ENCODE measurements around the gene ADARB2.

The ADARB2 gene

DNA sequence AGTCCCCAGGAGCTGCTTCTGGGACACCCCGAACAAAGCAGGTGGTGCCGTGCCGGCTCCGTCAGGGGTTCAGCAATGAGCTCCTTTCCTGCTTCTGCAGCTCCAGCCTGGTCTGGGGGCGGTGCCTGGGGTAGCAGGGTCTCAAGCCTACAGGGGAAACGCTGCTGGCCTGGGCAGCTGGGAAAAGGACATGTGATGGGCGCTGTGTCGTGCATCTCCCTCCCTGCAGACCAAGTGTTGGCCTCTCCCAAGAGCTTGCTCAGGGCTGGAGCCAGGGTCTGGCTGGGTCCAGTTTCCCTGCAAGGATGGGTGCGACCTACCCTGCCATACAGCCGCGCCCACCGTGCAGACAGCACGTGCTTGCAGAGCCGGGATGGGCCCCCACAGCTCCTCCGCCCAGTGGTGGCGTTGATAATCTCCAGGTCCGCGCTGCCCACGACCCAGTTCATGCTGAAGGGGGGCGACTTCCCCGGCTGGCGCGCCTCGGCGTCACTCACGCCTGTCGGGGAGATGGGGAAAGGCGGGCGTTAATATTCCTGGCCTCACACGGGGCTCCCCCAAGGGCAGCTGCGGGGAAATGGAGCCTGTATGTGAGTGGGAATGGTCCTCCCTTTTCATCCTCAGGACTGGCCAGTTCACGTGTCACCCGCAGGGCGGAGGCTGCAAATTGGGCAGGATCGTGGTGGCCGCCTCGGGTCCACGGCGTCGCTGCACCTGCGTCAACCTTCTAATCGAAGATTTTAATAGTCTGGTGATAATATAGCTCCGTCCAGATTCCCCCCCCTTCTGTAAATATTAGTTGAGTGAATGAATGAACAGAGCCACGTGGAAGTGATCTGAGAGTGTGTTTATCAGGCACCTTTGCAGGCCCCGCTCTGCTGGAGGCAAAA, 552.5 kb downstream of the ADARB2 start:
- no peak overlapping the region for H3K4me3 ChIP-seq (ENCODE audit: control insufficient read depth, low read depth, low read length)
- no peak for DNase-seq (ENCODE audit: low read depth)
- TF ChIP-seq, protein P1, sequence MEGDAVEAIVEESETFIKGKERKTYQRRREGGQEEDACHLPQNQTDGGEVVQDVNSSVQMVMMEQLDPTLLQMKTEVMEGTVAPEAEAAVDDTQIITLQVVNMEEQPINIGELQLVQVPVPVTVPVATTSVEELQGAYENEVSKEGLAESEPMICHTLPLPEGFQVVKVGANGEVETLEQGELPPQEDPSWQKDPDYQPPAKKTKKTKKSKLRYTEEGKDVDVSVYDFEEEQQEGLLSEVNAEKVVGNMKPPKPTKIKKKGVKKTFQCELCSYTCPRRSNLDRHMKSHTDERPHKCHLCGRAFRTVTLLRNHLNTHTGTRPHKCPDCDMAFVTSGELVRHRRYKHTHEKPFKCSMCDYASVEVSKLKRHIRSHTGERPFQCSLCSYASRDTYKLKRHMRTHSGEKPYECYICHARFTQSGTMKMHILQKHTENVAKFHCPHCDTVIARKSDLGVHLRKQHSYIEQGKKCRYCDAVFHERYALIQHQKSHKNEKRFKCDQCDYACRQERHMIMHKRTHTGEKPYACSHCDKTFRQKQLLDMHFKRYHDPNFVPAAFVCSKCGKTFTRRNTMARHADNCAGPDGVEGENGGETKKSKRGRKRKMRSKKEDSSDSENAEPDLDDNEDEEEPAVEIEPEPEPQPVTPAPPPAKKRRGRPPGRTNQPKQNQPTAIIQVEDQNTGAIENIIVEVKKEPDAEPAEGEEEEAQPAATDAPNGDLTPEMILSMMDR (IDR thresholded peaks at IDR 0.05; ENCODE audit: control insufficient read depth, insufficient read depth, low read depth, low read length, missing control alignments): no peak

DNA sequence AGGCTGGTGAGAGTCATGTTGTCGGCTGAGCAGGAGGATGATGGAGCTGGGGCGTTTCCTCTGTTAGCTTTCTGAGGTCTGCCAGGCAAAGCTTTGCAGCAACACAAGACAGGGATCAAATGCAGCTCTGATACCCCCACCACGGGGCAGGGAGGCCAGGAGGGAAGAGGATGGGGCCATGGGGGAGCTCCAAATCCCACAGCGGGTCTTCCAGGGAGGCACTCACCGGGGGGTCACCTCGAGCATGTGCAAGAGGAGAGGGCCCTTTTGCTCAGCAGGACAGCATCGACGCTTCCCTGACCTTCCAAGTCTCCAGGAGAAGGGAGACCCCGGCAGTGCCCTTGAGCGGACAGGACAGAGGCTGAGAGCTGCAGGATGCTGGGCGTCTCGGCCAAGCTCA, 553.6 kb downstream of the ADARB2 start:
- DNase-seq (ENCODE audit: low read depth): no peak
- TF ChIP-seq, protein P1 (IDR thresholded peaks at IDR 0.05; ENCODE audit: control insufficient read depth, insufficient read depth, low read depth, low read length, missing control alignments): no peak
- H3K4me3 ChIP-seq (ENCODE audit: control insufficient read depth, low read depth, low read length): no peak overlapping the region

DNA sequence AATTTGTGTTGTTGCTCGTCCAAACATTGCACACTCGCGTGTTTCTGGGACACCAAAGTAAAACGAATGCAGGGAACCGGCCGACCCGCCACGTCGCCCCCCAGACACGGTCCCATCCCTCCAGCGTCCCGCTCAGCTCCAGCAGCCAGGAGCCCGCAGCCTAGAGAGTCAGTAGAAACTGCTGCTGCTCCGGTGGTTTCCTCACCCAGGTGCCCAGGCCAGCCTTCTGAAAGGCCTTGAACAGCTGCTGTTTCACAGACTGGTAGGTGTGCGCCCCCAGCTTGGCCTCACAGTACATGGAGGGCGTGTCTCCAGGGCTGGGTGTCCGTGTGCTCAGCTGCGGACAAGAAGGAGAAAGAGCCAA, 554.3 kb downstream of the ADARB2 start:
- DNase-seq (ENCODE audit: low read depth): no peak
- no peak overlapping the region for H3K4me3 ChIP-seq (ENCODE audit: control insufficient read depth, low read depth, low read length)
- TF ChIP-seq, protein P1 (IDR thresholded peaks at IDR 0.05; ENCODE audit: control insufficient read depth, insufficient read depth, low read depth, low read length, missing control alignments): no peak

DNA sequence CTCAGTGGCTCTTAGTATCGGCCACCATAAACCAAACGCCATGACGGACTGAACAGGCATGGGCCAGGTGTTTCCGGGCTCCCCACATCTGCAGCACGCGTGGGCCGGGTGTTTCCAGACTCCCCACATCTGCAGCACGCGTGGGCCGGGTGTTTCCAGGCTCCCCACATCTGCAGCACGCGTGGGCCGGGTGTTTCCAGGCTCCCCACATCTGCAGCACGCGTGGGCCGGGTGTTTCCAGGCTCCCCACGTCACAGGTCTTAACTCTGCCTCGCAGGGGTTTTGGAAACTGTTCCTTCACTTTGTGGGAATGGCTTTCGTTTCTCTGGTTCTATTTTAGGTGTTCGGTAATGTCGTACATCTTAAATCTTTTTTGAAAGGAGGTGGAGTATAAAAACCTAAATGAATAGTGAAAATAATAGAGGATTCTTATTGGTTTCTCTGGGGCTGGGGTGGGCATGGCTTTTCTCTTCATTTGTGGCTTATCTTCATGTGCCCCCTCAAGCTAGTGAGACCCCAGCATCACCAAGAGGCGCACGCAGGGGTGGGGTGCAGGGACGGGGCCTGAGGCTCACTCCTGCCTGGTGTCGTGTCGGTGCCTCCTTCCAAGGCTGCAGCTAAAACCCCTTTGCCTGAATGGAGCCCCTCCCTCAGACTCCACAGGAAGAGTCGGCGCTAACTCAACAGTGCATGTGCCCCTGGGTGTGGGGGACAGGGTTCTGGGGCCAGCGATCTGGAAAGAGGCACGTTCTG, 554.9 kb downstream of the ADARB2 start:
- no peak for DNase-seq (ENCODE audit: low read depth)
- no peak overlapping the region for H3K4me3 ChIP-seq (ENCODE audit: control insufficient read depth, low read depth, low read length)
- TF ChIP-seq, protein P1 (IDR thresholded peaks at IDR 0.05; ENCODE audit: control insufficient read depth, insufficient read depth, low read depth, low read length, missing control alignments): no peak

DNA sequence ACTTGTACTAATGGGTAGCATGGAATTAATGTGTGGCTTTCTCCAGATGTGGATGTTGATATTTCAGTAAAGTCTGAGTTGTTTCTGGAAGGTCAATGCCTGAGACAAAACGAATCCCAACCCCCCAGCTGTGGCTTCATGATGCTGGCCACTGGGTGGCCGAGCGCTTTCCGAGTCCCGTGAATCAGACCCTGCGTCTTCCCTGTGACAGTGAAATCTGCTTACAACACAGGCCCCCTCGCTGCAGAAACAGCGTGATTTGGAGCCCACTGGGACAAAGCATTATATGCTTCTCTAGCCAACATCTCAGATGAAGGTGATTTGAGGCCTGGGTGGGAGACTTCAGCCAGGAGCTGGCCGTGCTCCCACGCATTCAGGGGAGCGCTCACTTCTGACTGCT, 556.5 kb downstream of the ADARB2 start:
- H3K4me3 ChIP-seq (ENCODE audit: control insufficient read depth, low read depth, low read length): no peak overlapping the region
- DNase-seq (ENCODE audit: low read depth): no peak
- TF ChIP-seq, protein P1 (IDR thresholded peaks at IDR 0.05; ENCODE audit: control insufficient read depth, insufficient read depth, low read depth, low read length, missing control alignments): no peak

DNA sequence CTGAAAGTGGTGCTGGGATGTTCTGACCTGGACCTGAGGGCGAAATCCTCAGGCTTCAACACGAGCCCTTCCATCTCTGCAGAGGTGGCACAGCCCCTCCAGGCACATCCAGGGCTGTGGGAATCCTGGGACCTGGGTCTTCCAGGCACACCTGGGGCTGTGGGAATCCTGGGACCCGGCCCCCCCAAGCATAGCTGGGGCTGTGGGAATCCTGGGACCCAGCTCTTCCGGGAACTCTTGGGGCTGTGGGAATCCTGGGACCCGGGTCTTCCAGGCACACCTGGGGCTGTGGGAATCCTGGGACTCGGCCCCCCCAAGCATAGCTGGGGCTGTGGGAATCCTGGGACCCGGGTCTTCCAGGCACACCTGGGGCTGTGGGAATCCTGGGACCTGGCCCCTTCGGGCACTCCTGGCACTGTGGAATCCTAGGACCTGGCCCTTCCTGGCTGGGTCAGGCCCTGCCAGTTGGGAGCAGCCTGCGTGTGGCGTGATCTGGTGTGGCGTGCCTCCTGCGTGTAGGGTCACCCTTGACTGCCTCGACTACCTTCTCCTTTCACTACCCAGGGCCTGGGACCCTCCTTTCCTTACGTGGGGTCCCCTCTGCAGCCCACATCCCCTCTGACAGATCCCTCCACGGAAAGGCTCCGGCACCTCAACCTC, 557.1 kb downstream of the ADARB2 start:
- TF ChIP-seq, protein P1 (IDR thresholded peaks at IDR 0.05; ENCODE audit: control insufficient read depth, insufficient read depth, low read depth, low read length, missing control alignments): no peak
- no peak overlapping the region for H3K4me3 ChIP-seq (ENCODE audit: control insufficient read depth, low read depth, low read length)
- DNase-seq (ENCODE audit: low read depth): no peak

All from AG09309 (cell line).